Parathyroid adenoma (tissue), 2 donors: Measurements from ENCODE around the gene C15orf62.

Experiments used
- H2AFZ ChIP-seq: fragments of 300-600 bp; sonication (generic); one replicate; pipeline ENCODE4 v1.7.0; 2017; ENCODE audit warnings: antibody characterized with exemption, mild to moderate bottlenecking
- H3K27ac ChIP-seq: fragments of 300-600 bp; sonication (generic); one replicate; pipeline ENCODE4 v1.7.0; 2017
- H3K27me3 ChIP-seq: fragments of 300-600 bp; sonication (generic); one replicate; pipeline ENCODE4 v1.7.0; 2017; ENCODE audit warnings: low read length; ENCODE audit not compliant: control insufficient read depth, insufficient read depth
- H3K36me3 ChIP-seq: fragments of 300-600 bp; sonication (generic); one replicate; pipeline ENCODE4 v1.7.0; 2017; ENCODE audit warnings: low read length; ENCODE audit not compliant: control insufficient read depth, insufficient read depth
- H3K4me1 ChIP-seq: fragments of 300-600 bp; sonication (generic); one replicate; pipeline ENCODE4 v1.7.0; 2017; ENCODE audit warnings: control low read depth
- H3K4me2 ChIP-seq: fragments of 300-600 bp; sonication (generic); one replicate; pipeline ENCODE4 v1.7.0; 2017; ENCODE audit warnings: low read length
- H3K4me3 ChIP-seq: fragments of 300-600 bp; sonication (generic); one replicate; pipeline ENCODE4 v1.7.0; 2017; ENCODE audit warnings: low read depth, low read length
- H3K79me2 ChIP-seq: fragments of 300-600 bp; sonication (generic); one replicate; pipeline ENCODE4 v1.7.0; 2017; ENCODE audit warnings: control low read depth
- H3K9ac ChIP-seq: fragments of 300-600 bp; sonication (generic); one replicate; pipeline ENCODE4 v1.7.0; 2017; ENCODE audit warnings: mild to moderate bottlenecking
- H3K9me3 ChIP-seq: fragments of 300-600 bp; sonication (generic); one replicate; pipeline ENCODE4 v1.7.0; 2017; ENCODE audit warnings: low read length; ENCODE audit not compliant: control insufficient read depth
- CTCF ChIP-seq: fragments of 300-600 bp; sonication (generic); IDR thresholded peaks from one replicate; pipeline ENCODE4 v1.7.0; 2017; ENCODE audit warnings: antibody characterized with exemption, mild to moderate bottlenecking
- donor health status: primary hyperparathyroidism.

C15orf62 gene

GRCh38 chr15:40754883-40755811 lies 14.6 kb upstream of the C15orf62 start, which contains the start of gene RMDN3:
RMDN3 (minus strand) TSS chr15:40755254; CDS start chr15:40754783, 471 bp downstream.
- peak within 1 kb of the TSS; percentile 91 for H3K4me2 ChIP-seq
- H3K27ac ChIP-seq, result peak within 1 kb of the TSS; percentile 40
- H3K4me3 ChIP-seq, result peak within 1 kb of the TSS; percentile 86
- H3K9me3 ChIP-seq, result no peaks in the 10 kb centered on the region
- H3K4me1 ChIP-seq, result peaks cover 3% of the 10 kb centered on the region
- TF ChIP-seq CTCF, result peak; percentile 28
- H3K79me2 ChIP-seq, result no peaks in the 10 kb centered on the region
- no peak within 1 kb of the TSS for H3K9ac ChIP-seq
- no peaks in the 10 kb centered on the region for H3K36me3 ChIP-seq
- no peaks in the 10 kb centered on the region for H3K27me3 ChIP-seq
- H2AFZ ChIP-seq, result peak within 1 kb of the TSS; percentile 70

GRCh38 chr15:40755812-40756208 lies 14.0 kb upstream of the C15orf62 start:
- no peaks in the 10 kb centered on the region for H3K9me3 ChIP-seq
- H3K4me3 ChIP-seq, result peak overlapping the region; percentile 86
- peak overlapping the region; percentile 40 for H3K27ac ChIP-seq
- peak overlapping the region; percentile 70 for H2AFZ ChIP-seq
- H3K36me3 ChIP-seq, result no peaks in the 10 kb centered on the region
- H3K9ac ChIP-seq, result no peak overlapping the region
- H3K4me2 ChIP-seq, result peak overlapping the region; percentile 77
- no peaks in the 10 kb centered on the region for H3K79me2 ChIP-seq
- no peak for TF ChIP-seq CTCF
- H3K27me3 ChIP-seq, result no peaks in the 10 kb centered on the region
- peaks cover 3% of the 10 kb centered on the region for H3K4me1 ChIP-seq

DNA sequence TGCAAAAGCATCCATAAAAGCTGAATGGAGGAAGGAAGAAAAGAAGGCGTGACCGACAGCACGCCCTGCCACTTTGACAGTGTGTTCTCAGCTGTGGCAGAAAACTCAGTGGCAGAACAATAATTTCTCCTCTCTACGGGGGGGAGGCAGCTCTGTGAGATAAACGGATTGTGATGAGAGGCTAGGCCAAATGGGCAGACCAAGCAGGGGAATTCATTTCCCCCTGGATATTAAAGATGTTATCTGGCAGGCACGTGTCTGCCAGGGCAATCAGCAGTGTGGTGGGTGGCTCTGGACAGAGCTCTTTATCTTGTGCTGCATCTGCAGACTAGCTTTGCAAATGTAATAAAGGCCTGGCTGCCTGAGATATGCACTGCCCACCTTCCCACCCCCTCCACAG lies 12.8 kb upstream of the C15orf62 start:
- Histone ChIP-seq H2AFZ (peak overlapping the region; percentile 8), H3K36me3 (no peaks in the 10 kb centered on the region), H3K4me1 (peaks cover 3% of the 10 kb centered on the region), H3K27me3 (no peaks in the 10 kb centered on the region), H3K9ac (no peak overlapping the region), H3K9me3 (no peaks in the 10 kb centered on the region), H3K4me3 (no peak overlapping the region), H3K79me2 (no peaks in the 10 kb centered on the region), H3K27ac (no peak overlapping the region), H3K4me2 (no peak overlapping the region)
- TF ChIP-seq CTCF, result no peak

DNA sequence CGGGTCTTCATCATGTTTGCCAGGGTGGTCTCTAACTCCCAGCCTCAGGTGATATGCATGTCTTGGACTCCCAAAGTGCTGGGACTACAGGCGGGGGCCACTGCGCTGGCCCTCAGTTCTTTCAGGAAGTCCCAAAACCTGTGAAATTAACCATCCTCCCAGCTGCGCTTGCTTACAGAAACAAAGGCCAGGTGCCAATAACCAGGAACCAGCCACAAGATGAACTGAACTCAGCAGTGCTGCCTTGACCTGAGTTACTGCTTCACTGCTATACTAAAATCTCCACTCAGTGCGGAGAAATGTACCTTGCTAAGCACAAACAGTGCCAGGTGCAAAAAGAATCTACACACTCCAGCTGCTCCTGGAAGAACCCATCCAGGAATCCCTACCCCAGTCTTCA lies 9.8 kb upstream of the C15orf62 start:
- Histone ChIP-seq H3K9ac (no peak overlapping the region), H3K36me3 (no peaks in the 10 kb centered on the region), H3K79me2 (no peaks in the 10 kb centered on the region), H3K4me1 (peaks cover 5% of the 10 kb centered on the region), H2AFZ (no peak overlapping the region), H3K27me3 (no peaks in the 10 kb centered on the region), H3K27ac (no peak overlapping the region), H3K4me3 (no peak overlapping the region), H3K9me3 (no peaks in the 10 kb centered on the region), H3K4me2 (no peak overlapping the region)
- no peak for TF ChIP-seq CTCF
